H9 (cell line): ENCODE data around the gene PCBP4. TPM values are rescaled to one million over a fixed set of nuclear protein-coding genes. Genes with fewer than 3 reads are reported as not detected.

ENCODE experiments used
- DNase-seq: peaks from one replicate; pipeline ENCODE4 v3.0.0-alpha.2; 2017
- H2AFZ ChIP-seq: one replicate; pipeline ENCODE4 v1.6.1; 2013; ENCODE audit warnings: mild to moderate bottlenecking, low read length, control low read depth, moderate library complexity
- H2AK5ac ChIP-seq: 2 replicates; pipeline ENCODE4 v1.6.1; 2013; ENCODE audit warnings: low read length, control low read depth, mixed read lengths; ENCODE audit not compliant: insufficient read length
- H2BK120ac ChIP-seq: one replicate; pipeline ENCODE4 v1.6.1; 2013; ENCODE audit warnings: low read depth, mild to moderate bottlenecking, low read length, control low read depth, inconsistent platforms; ENCODE audit not compliant: poor library complexity, severe bottlenecking
- H2BK12ac ChIP-seq: 2 replicates; pipeline ENCODE4 v1.6.1; 2013; ENCODE audit warnings: low read length, control low read depth, mixed read lengths, low read depth; ENCODE audit not compliant: insufficient read length
- H2BK15ac ChIP-seq: 2 replicates; pipeline ENCODE4 v1.6.1; 2013; ENCODE audit warnings: low read depth, low read length, control low read depth
- H2BK20ac ChIP-seq: one replicate; pipeline ENCODE4 v1.6.1; 2013; ENCODE audit warnings: low read depth, mild to moderate bottlenecking, low read length, control low read depth, inconsistent platforms; ENCODE audit not compliant: poor library complexity, severe bottlenecking
- H2BK5ac ChIP-seq: 2 replicates; pipeline ENCODE4 v1.6.1; 2013; ENCODE audit warnings: low read length, control low read depth, mixed read lengths; ENCODE audit not compliant: insufficient read length
- H3K14ac ChIP-seq: 2 replicates; pipeline ENCODE4 v1.6.1; 2013; ENCODE audit warnings: low read length, control low read depth; ENCODE audit not compliant: insufficient read depth
- H3K18ac ChIP-seq: 2 replicates; pipeline ENCODE4 v1.6.1; 2013; ENCODE audit warnings: low read depth, mild to moderate bottlenecking, mixed read lengths, low read length, control low read depth; ENCODE audit not compliant: insufficient read length
- H3K23ac ChIP-seq: 2 replicates; pipeline ENCODE4 v1.6.1; 2013; ENCODE audit warnings: low read length, control low read depth, mixed read lengths, low read depth; ENCODE audit not compliant: insufficient read length
- H3K23me2 ChIP-seq: 2 replicates; pipeline ENCODE4 v1.6.1; 2013; ENCODE audit warnings: low read depth, mild to moderate bottlenecking, mixed read lengths, low read length, control low read depth; ENCODE audit not compliant: insufficient read length, poor library complexity, severe bottlenecking
- H3K27ac ChIP-seq: 2 replicates; pipeline ENCODE4 v1.5.1; 2013; ENCODE audit warnings: low read length, control low read depth, mixed read lengths, low read depth; ENCODE audit not compliant: insufficient read length
- H3K27me3 ChIP-seq: 2 replicates; pipeline ENCODE4 v1.6.1; 2013; ENCODE audit warnings: low read length, control low read depth, inconsistent platforms; ENCODE audit not compliant: insufficient read depth
- H3K4ac ChIP-seq: 2 replicates; pipeline ENCODE4 v1.6.1; 2013; ENCODE audit warnings: low read depth, mild to moderate bottlenecking, control low read depth, inconsistent platforms, low read length, moderate library complexity
- H3K4me1 ChIP-seq: 2 replicates; pipeline ENCODE4 v1.6.1; 2013; ENCODE audit warnings: low read length, control low read depth, inconsistent platforms; ENCODE audit not compliant: insufficient read depth
- H3K4me2 ChIP-seq: 2 replicates; pipeline ENCODE4 v1.6.1; 2013; ENCODE audit warnings: low read length, control low read depth, mixed read lengths; ENCODE audit not compliant: insufficient read length, insufficient read depth
- H3K56ac ChIP-seq: 2 replicates; pipeline ENCODE4 v1.6.1; 2013; ENCODE audit warnings: low read depth, mild to moderate bottlenecking, mixed read lengths, low read length, control low read depth; ENCODE audit not compliant: insufficient read length
- H3K79me1 ChIP-seq: 2 replicates; pipeline ENCODE4 v1.6.1; 2013; ENCODE audit warnings: low read depth, mild to moderate bottlenecking, moderate library complexity, low read length, control low read depth, inconsistent platforms; ENCODE audit not compliant: insufficient read depth, poor library complexity, severe bottlenecking
- H3K79me2 ChIP-seq: 2 replicates; pipeline ENCODE4 v1.6.1; 2013; ENCODE audit warnings: low read length, control low read depth, inconsistent platforms; ENCODE audit not compliant: insufficient read depth
- H3K9ac ChIP-seq: 2 replicates; pipeline ENCODE4 v1.6.1; 2013; ENCODE audit warnings: low read length, control low read depth, mixed read lengths; ENCODE audit not compliant: insufficient read length; ENCODE audit errors: extremely low read depth
- H3K9me3 ChIP-seq: one replicate; pipeline ENCODE4 v1.6.1; 2013; ENCODE audit warnings: low read depth, low read length, inconsistent platforms; ENCODE audit not compliant: control insufficient read depth
- H3T11ph ChIP-seq: one replicate; pipeline ENCODE4 v1.6.1; 2013; ENCODE audit warnings: mild to moderate bottlenecking, low read length, control low read depth, inconsistent platforms
- H4K20me1 ChIP-seq: one replicate; pipeline ENCODE4 v1.6.1; 2013; ENCODE audit not compliant: control insufficient read depth, insufficient read length, insufficient read depth
- H4K5ac ChIP-seq: 2 replicates; pipeline ENCODE4 v1.6.1; 2013; ENCODE audit warnings: low read depth, mild to moderate bottlenecking, mixed read lengths, low read length, control low read depth; ENCODE audit not compliant: insufficient read length
- H4K8ac ChIP-seq: replicated peaks from 2 replicates; pipeline ENCODE4 v1.6.1; 2013; ENCODE audit warnings: low read length, control low read depth, mixed read lengths, low read depth; ENCODE audit not compliant: insufficient read length
- H4K91ac ChIP-seq: 2 replicates; pipeline ENCODE4 v1.6.1; 2013; ENCODE audit warnings: low read depth, mild to moderate bottlenecking, moderate library complexity, mixed read lengths, low read length, control low read depth; ENCODE audit not compliant: insufficient read length
- H3K27ac Mint-ChIP-seq, 3 experiments: 2 replicates in 2 of 3; 3 replicates in 1 of 3; pipeline ENCODE4 v1.8.0; 2020 to 2021; ENCODE audit warnings: mixed read lengths in 3 of 3, mild to moderate bottlenecking in 1 of 3, moderate library complexity in 1 of 3
- H3K27me3 Mint-ChIP-seq: 2 replicates; pipeline ENCODE4 v1.8.0; 2021; ENCODE audit warnings: low read depth, mild to moderate bottlenecking, moderate library complexity, mixed read lengths
- H3K36me3 Mint-ChIP-seq, 3 experiments: 2 replicates in 2 of 3; 3 replicates in 1 of 3; pipeline ENCODE4 v1.8.0; 2020 to 2021; ENCODE audit warnings: low read depth in 3 of 3, mixed read lengths in 3 of 3; ENCODE audit not compliant: insufficient read depth in 1 of 3
- H3K4me1 Mint-ChIP-seq, 2 experiments: 2 replicates each; pipeline ENCODE4 v1.8.0; 2020; ENCODE audit warnings: mixed read lengths in 2 of 2
- H3K4me3 Mint-ChIP-seq, 2 experiments: 2 replicates in 1 of 2; 3 replicates in 1 of 2; pipeline ENCODE4 v1.8.0; 2020 to 2021; ENCODE audit warnings: mild to moderate bottlenecking in 2 of 2, mixed read lengths in 2 of 2, moderate library complexity in 1 of 2
- H3K9me3 Mint-ChIP-seq, 2 experiments: 2 replicates in 1 of 2; 3 replicates in 1 of 2; pipeline ENCODE4 v1.8.0; 2020; ENCODE audit warnings: mild to moderate bottlenecking in 2 of 2, mixed read lengths in 2 of 2, moderate library complexity in 1 of 2
- CTCF ChIP-seq: fragments of 200-600 bp; sonication (generic); conservative IDR thresholded peaks from 3 replicates; pipeline ENCODE4 v1.8.0; 2021; ENCODE audit warnings: antibody characterized with exemption, mild to moderate bottlenecking
- WGBS: extraction: QIAGEN DNeasy Blood & Tissue Kit; methylation state at CpG from one replicate; pipeline ENCODE4 v1.1.7; 2013; ENCODE audit warnings: missing lambda C conversion rate, low lambda C conversion rate, mixed read lengths; ENCODE audit not compliant: insufficient read length; ENCODE audit errors: extremely low coverage; 5-methylcytosine and 5-hydroxymethylcytosine counted together
- total RNA-seq: library from RNA; stranded (reverse); gene quantifications from 2 replicates; pipeline ENCODE4 v1.2.1, GENCODE V29; 2021

Gene PCBP4
- total RNA-seq, 1 experiment from 2014 or later: 24.6 TPM

DNA sequence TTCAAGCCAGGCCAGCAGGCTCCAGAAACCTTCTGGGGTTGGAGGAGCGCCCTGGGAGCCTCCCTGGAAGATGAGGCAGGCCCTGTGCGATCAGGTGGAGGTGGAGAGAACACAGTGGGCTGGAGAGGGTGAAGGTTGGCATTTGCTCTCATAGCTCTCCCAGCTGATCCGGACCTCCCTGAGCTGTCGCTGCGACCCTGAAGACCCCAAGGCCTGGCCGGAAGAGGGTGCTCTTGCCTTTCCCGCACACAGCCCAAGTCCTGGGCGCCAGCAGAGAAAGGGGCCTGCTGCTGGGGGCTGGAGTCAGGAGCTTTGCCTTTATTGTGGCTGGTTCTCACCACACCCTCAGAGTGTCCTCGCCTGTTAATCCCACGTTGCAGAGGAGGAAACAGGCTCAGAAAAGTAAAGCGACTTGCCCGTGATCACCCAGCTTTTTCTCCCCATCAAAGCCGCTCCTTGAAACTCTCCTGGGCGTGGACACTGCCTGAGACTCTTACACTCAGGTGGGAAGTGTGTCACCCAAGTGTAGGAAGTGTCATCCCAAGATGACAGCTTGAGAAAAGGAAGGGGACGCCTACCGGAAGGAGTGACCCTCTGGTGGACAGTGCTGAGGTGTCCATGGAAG is 37.0 kb upstream of the PCBP4 start:
- no peaks in the 10 kb centered on the region for H4K20me1 ChIP-seq
- no peak overlapping the region for H4K5ac ChIP-seq
- no peak overlapping the region for H3K9ac ChIP-seq
- no peaks in the 10 kb centered on the region for H3K27me3 ChIP-seq
- no peak overlapping the region for H3K4me2 ChIP-seq
- H3K4me1 ChIP-seq: peaks cover 15% of the 10 kb centered on the region; the same call in 1 of the 2 replicates
- no peaks in the 10 kb centered on the region for H3K79me2 ChIP-seq
- peak; percentile 82 for DNase-seq
- no peak overlapping the region for H2AK5ac ChIP-seq
- Mint-ChIP-seq H3K4me3 (no peak overlapping the region), H3K36me3 (no peaks in the 10 kb centered on the region; a peak in 1 of 7 replicates), H3K9me3 (no peaks in the 10 kb centered on the region), H3K4me1 (peaks cover 51 to 60% of the 10 kb centered on the region in 2 experiments), H3K27ac (peak overlapping the region in 1 of 3 experiments; percentile 41; a peak in 3 of 7 replicates), H3K27me3 (peaks cover 4% of the 10 kb centered on the region)
- H2AFZ ChIP-seq: no peak overlapping the region
- H3K56ac ChIP-seq: no peak overlapping the region
- peak; percentile 79 for TF ChIP-seq CTCF
- H3K23ac ChIP-seq: no peak overlapping the region
- H3K14ac ChIP-seq: no peak overlapping the region
- no CpG with 5 or more reads among the region's 16 CpGs for WGBS
- H2BK5ac ChIP-seq: no peak overlapping the region
- H3T11ph ChIP-seq: no peak overlapping the region
- H2BK12ac ChIP-seq: no peak overlapping the region
- no peak overlapping the region for H3K18ac ChIP-seq
- H4K91ac ChIP-seq: no peak overlapping the region
- H3K4ac ChIP-seq: no peak overlapping the region
- no peaks in the 10 kb centered on the region for H3K23me2 ChIP-seq
- H2BK15ac ChIP-seq: no peak overlapping the region
- no peaks in the 10 kb centered on the region for H3K9me3 ChIP-seq
- no peak overlapping the region for H2BK20ac ChIP-seq
- no peak overlapping the region for H2BK120ac ChIP-seq
- no peak overlapping the region for H3K27ac ChIP-seq
- H4K8ac ChIP-seq: no peak overlapping the region
- H3K79me1 ChIP-seq: no peaks in the 10 kb centered on the region
